Endothelial cell of umbilical vein (primary cell): Measurements from ENCODE around the gene PCBP1. TPM values are rescaled to one million over a fixed set of nuclear protein-coding genes. Genes with fewer than 3 reads are reported as not detected.

ENCODE experiments used
- BruUV-seq: library from RNA; stranded (reverse); fragments of 400-500 nt; replicated peaks from 2 replicates; lab custom pipeline; 2021; lab: Mats Ljungman, UMichigan
- CTCF ChIA-PET: fragments of 300-600, 350-600 bp; sonication (Branson Sonifier 250); formaldehyde crosslinking; loops from one replicate; lab custom pipeline; 2021; ENCODE audit warnings: antibody characterized with exemption, inconsistent platforms; lab: Charles Lee
- POLR2A ChIA-PET: fragments of 300-600, 350-600 bp; sonication (Branson Sonifier 250); formaldehyde crosslinking; loops from one replicate; lab custom pipeline; 2021; ENCODE audit warnings: antibody characterized with exemption, inconsistent platforms; lab: Charles Lee
- DNase-seq: peaks from one replicate; pipeline ENCODE4 v3.0.0-alpha.2; 2011; ENCODE audit warnings: low read depth, low spot score
- FAIRE-seq: peaks from 2 replicates; lab custom pipeline; 2011; peaks lifted over from hg19 to GRCh38; lab: Jason Lieb, UNC
- H2AFZ ChIP-seq: 2 replicates; pipeline ENCODE4 v1.6.0; 2012; ENCODE audit warnings: low read depth, low read length, control low read depth, inconsistent platforms
- H3K27ac ChIP-seq: 2 replicates; pipeline ENCODE4 v1.5.1; 2011; ENCODE audit warnings: low read depth, mild to moderate bottlenecking, control low read depth, low read length, moderate library complexity; ENCODE audit not compliant: insufficient read depth
- H3K27me3 ChIP-seq, 2 experiments: 2 replicates each; pipeline versions ENCODE4 v1.6.0 to v1.6.1; 2011; ENCODE audit warnings: low read length in 2 of 2, mixed read lengths in 1 of 2; ENCODE audit not compliant: control insufficient read depth in 2 of 2, insufficient read depth in 2 of 2
- H3K36me3 ChIP-seq, 2 experiments: 2 replicates in 1 of 2; 3 replicates in 1 of 2; pipeline ENCODE4 v1.5.1; 2011; ENCODE audit warnings: low read length in 2 of 2, mild to moderate bottlenecking in 1 of 2, moderate library complexity in 1 of 2; ENCODE audit not compliant: control insufficient read depth in 2 of 2, insufficient read depth in 2 of 2; ENCODE audit errors: extremely low read depth in 1 of 2
- H3K4me1 ChIP-seq: 3 replicates; pipeline ENCODE4 v1.5.1; 2011; ENCODE audit warnings: mild to moderate bottlenecking, low read length; ENCODE audit not compliant: control insufficient read depth, insufficient read depth; ENCODE audit errors: extremely low read depth
- H3K4me2 ChIP-seq: 2 replicates; pipeline ENCODE4 v1.6.1; 2011; ENCODE audit warnings: low read length, control low read depth, mixed read lengths; ENCODE audit not compliant: insufficient read depth
- H3K4me3 ChIP-seq, 3 experiments: fragments of 200-600 bp in 1 of 3; sonication (generic), shearing (Covaris generic) in 1 of 3; replicated peaks in 1 of 3; 2 replicates each; pipeline ENCODE4 v1.5.1; 2011 to 2016; ENCODE audit warnings: control low read depth in 3 of 3, low read length in 3 of 3, mild to moderate bottlenecking in 2 of 3, inconsistent platforms in 1 of 3, low read depth in 1 of 3, moderate library complexity in 1 of 3; ENCODE audit not compliant: insufficient read depth in 1 of 3
- H3K79me2 ChIP-seq: 2 replicates; pipeline ENCODE4 v1.6.0; 2012; ENCODE audit warnings: low read length, inconsistent platforms; ENCODE audit not compliant: control insufficient read depth, insufficient read depth
- H3K9ac ChIP-seq: replicated peaks from 2 replicates; pipeline ENCODE3; 2011; ENCODE audit warnings: low read length, control low read depth; ENCODE audit not compliant: insufficient read depth; ENCODE audit errors: extremely low read depth
- H3K9me1 ChIP-seq: replicated peaks from 3 replicates; pipeline ENCODE4 v1.6.0; 2011; ENCODE audit warnings: mild to moderate bottlenecking, low read length; ENCODE audit not compliant: control insufficient read depth, insufficient read depth; ENCODE audit errors: extremely low read depth
- H3K9me3 ChIP-seq: replicated peaks from 2 replicates; pipeline ENCODE4 v1.5.1; 2012; ENCODE audit warnings: low read length, inconsistent platforms; ENCODE audit not compliant: control insufficient read depth, insufficient read depth
- H4K20me1 ChIP-seq: replicated peaks from 2 replicates; pipeline ENCODE3; 2011; ENCODE audit warnings: mild to moderate bottlenecking, low read length; ENCODE audit not compliant: control insufficient read depth, insufficient read depth; ENCODE audit errors: extremely low read depth
- CTCF ChIP-seq, 2 donors: IDR thresholded peaks; 1 replicate in 1 of 2; 2 replicates in 1 of 2; pipeline ENCODE4 v1.5.1; 2011; ENCODE audit warnings: low read length in 2 of 2, mild to moderate bottlenecking in 2 of 2, moderate library complexity in 2 of 2, control low read depth in 1 of 2, inconsistent platforms in 1 of 2, low read depth in 1 of 2; ENCODE audit not compliant: insufficient read depth in 1 of 2; ENCODE audit errors: extremely low read depth in 1 of 2
- EZH2 ChIP-seq: IDR thresholded peaks from 2 replicates; pipeline ENCODE4 v1.6.1; 2012; ENCODE audit warnings: borderline replicate concordance, low read depth, mild to moderate bottlenecking, moderate library complexity, low read length, inconsistent platforms; ENCODE audit not compliant: severe bottlenecking
- FOS ChIP-seq: IDR thresholded peaks from 2 replicates; pipeline ENCODE4 v1.6.1; 2011; ENCODE audit warnings: mild to moderate bottlenecking, low read length, moderate library complexity, borderline replicate concordance; ENCODE audit not compliant: insufficient read depth
- GATA2 ChIP-seq: IDR thresholded peaks from 2 replicates; pipeline ENCODE4 v1.7.0; 2011; ENCODE audit warnings: low read depth, mild to moderate bottlenecking, moderate library complexity, mixed read lengths, low read length; ENCODE audit not compliant: insufficient read length, insufficient read depth
- JUN ChIP-seq: IDR thresholded peaks from 2 replicates; pipeline ENCODE4 v1.6.1; 2011; ENCODE audit warnings: borderline replicate concordance, low read depth; ENCODE audit not compliant: insufficient read length, insufficient read depth
- MAX ChIP-seq: IDR thresholded peaks from 2 replicates; pipeline ENCODE4 v1.6.1; 2011; ENCODE audit not compliant: insufficient read depth, insufficient read length
- MYC ChIP-seq: IDR thresholded peaks from one replicate; pipeline ENCODE4 v1.6.1; 2011; ENCODE audit warnings: mild to moderate bottlenecking, low read depth, low read length
- POLR2A ChIP-seq: IDR thresholded peaks from 2 replicates; pipeline ENCODE4 v1.6.1; 2012; ENCODE audit warnings: low read depth, mild to moderate bottlenecking, control low read depth, low read length
- POLR2AphosphoS5 ChIP-seq: IDR thresholded peaks from 2 replicates; pipeline ENCODE4 v1.6.1; 2012; ENCODE audit warnings: low read depth, mild to moderate bottlenecking, control low read depth, low read length, moderate library complexity; ENCODE audit not compliant: insufficient read depth
- dilution Hi-C: fragments of 300-500 bp; cut with MboI; formaldehyde crosslinking; loops from one replicate; pipeline ENCODE4 v1.15.0; 2019; ENCODE audit warnings: low sequenced_read_pairs; ENCODE audit not compliant: extremely low pct_ligation_motif_present
- intact Hi-C: fragments of 100-400 bp; cut with micrococcal nuclease; formaldehyde crosslinking; loops from one replicate; pipeline ENCODE4 v1.10.0; 2022
- polyA plus RNA-seq, 4 experiments: library from polyadenylated mRNA; depleted of rRNA in 3 of 4; stranded (reverse) in 3 of 4; unstranded in 1 of 4; fragments of >200 nt; gene quantifications; 2 replicates each; pipeline versions ENCODE4 v1.2.1 to v1.2.3, GENCODE V29; 2011 to 2012; ENCODE audit warnings: missing spikeins in 1 of 4
- total RNA-seq: library from RNA; stranded (reverse); gene quantifications from 2 replicates; pipeline ENCODE4 v1.2.3, GENCODE V29; 2021

The PCBP1 gene
- total and polyA plus RNA-seq, 2 donors (not counting 3 experiments of a cell fraction or from before 2014, with no cell fraction given): 196 to 360 TPM

GRCh38 chr2:70039366-70039765, 47.9 kb upstream of the PCBP1 start:
- H3K4me1 ChIP-seq: peaks cover 4% of the 10 kb centered on the region
- no peak for TF ChIP-seq EZH2
- TF ChIP-seq JUN: no peak
- no peak for TF ChIP-seq MAX
- TF ChIP-seq POLR2A: no peak
- no peak for TF ChIP-seq GATA2
- no peak for TF ChIP-seq CTCF (IDR thresholded peaks at IDR 0.05; ENCODE audit: extremely low read depth in 1 of 2, insufficient read depth in 1 of 2, low read depth in 1 of 2, low read length in 2 of 2)
- TF ChIP-seq MYC: no peak
- no peak for TF ChIP-seq POLR2AphosphoS5
- no peak for TF ChIP-seq FOS
- BruUV-seq: no TSS peak
- ChIA-PET CTCF (interaction anchor here (4.1 kb wide), 1 partner anchor 33 kb away, joined by 11 read pairs; no protein-coding TSS in a partner anchor), POLR2A (no interaction called here)
- DNase-seq (no peak), FAIRE-seq (no peak)
- no peak overlapping the region for H3K4me2 ChIP-seq
- intact Hi-C loops (no loop called here), dilution Hi-C loops (no loop called here)
- no peaks in the 10 kb centered on the region for H3K36me3 ChIP-seq
- H3K79me2 ChIP-seq: no peaks in the 10 kb centered on the region
- H3K9me3 ChIP-seq: no peaks in the 10 kb centered on the region
- no peaks in the 10 kb centered on the region for H3K9me1 ChIP-seq
- no peak overlapping the region for H2AFZ ChIP-seq
- H3K4me3 ChIP-seq: no peak overlapping the region
- H3K27ac ChIP-seq: no peak overlapping the region
- no peaks in the 10 kb centered on the region for H4K20me1 ChIP-seq
- no peaks in the 10 kb centered on the region for H3K27me3 ChIP-seq
- no peak overlapping the region for H3K9ac ChIP-seq
